Neural crest cell (in vitro differentiated cells): Measurements from ENCODE around the gene PHF19. TPM values are rescaled to one million over a fixed set of nuclear protein-coding genes. Genes with fewer than 3 reads are reported as not detected.

Experiments used
- DNase-seq: peaks from one replicate; pipeline ENCODE4 v3.0.0; 2021; ENCODE audit warnings: low read depth, mixed read lengths, low spot score
- H3K27ac Mint-ChIP-seq: one replicate; pipeline ENCODE4 v1.8.0; 2021; ENCODE audit warnings: mild to moderate bottlenecking, mixed read lengths; ENCODE audit not compliant: unreplicated experiment
- H3K27me3 Mint-ChIP-seq: 2 replicates; pipeline ENCODE4 v1.8.0; 2021; ENCODE audit warnings: low read depth, mild to moderate bottlenecking, mixed read lengths
- H3K36me3 Mint-ChIP-seq: 2 replicates; pipeline ENCODE4 v1.8.0; 2021; ENCODE audit warnings: low read depth, mild to moderate bottlenecking, mixed read lengths
- H3K4me1 Mint-ChIP-seq: 2 replicates; pipeline ENCODE4 v1.8.0; 2021; ENCODE audit warnings: mixed read lengths
- H3K4me3 Mint-ChIP-seq: one replicate; pipeline ENCODE4 v1.8.0; 2021; ENCODE audit warnings: mild to moderate bottlenecking, mixed read lengths
- H3K9me3 Mint-ChIP-seq: 2 replicates; pipeline ENCODE4 v1.8.0; 2021; ENCODE audit warnings: mixed read lengths
- CTCF ChIP-seq: fragments of 200-600 bp; sonication (generic); conservative IDR thresholded peaks from 2 replicates; pipeline ENCODE4 v1.5.0; 2021; ENCODE audit warnings: antibody characterized with exemption, mild to moderate bottlenecking
- total RNA-seq: library from RNA; stranded (reverse); gene quantifications from 2 replicates; pipeline ENCODE4 v1.2.1, GENCODE V29; 2021

The PHF19 gene
- total RNA-seq, 1 donor from 2014 or later, result 110 TPM

GRCh38 chr9:120808931-120809330 is 68.1 kb downstream of the PHF19 start:
- H3K27ac Mint-ChIP-seq, result no peak overlapping the region
- peaks cover 44% of the 10 kb centered on the region for H3K36me3 Mint-ChIP-seq
- peaks cover 18% of the 10 kb centered on the region for H3K9me3 Mint-ChIP-seq
- H3K27me3 Mint-ChIP-seq, result no peaks in the 10 kb centered on the region
- H3K4me1 Mint-ChIP-seq, result no peaks in the 10 kb centered on the region
- no peak for DNase-seq
- TF ChIP-seq CTCF, result no peak
- H3K4me3 Mint-ChIP-seq, result no peak overlapping the region

- no peak for DNase-seq
Measured at GRCh38 chr9:120807607-120808379, 69.2 kb downstream of the PHF19 start.

More at GRCh38 chr9:120807607-120808379, 69.2 kb downstream of the PHF19 start:
- Mint-ChIP-seq H3K27me3 (no peaks in the 10 kb centered on the region), H3K36me3 (peaks cover 44% of the 10 kb centered on the region), H3K9me3 (peaks cover 18% of the 10 kb centered on the region), H3K27ac (no peak overlapping the region), H3K4me3 (no peak overlapping the region), H3K4me1 (no peaks in the 10 kb centered on the region)
- TF ChIP-seq CTCF, result no peak

Other genes with a start within 250 kb of the PHF19 start
- 22.2 and 23.3 TPM in 2 replicates for gene MEGF9, start 162.7 kb downstream of the PHF19 start, total RNA-seq
- 63.3 and 65.4 TPM in 2 replicates for gene FBXW2, start 83.8 kb downstream of the PHF19 start, total RNA-seq
- gene PSMD5, start 34.3 kb downstream of the PHF19 start, total RNA-seq, result 54.3 and 54.5 TPM in 2 replicates
- 3.5 and 3.8 TPM in 2 replicates for gene TRAF1, start 49.6 kb upstream of the PHF19 start, total RNA-seq
- 8.3 and 9.4 TPM in 2 replicates for gene C5, start 173.1 kb upstream of the PHF19 start, total RNA-seq
- 27.6 and 31.4 TPM in 2 replicates for gene CNTRL, start 197.8 kb upstream of the PHF19 start, total RNA-seq